Stimulated activated CD8-positive, alpha-beta memory T cell treated with anti-CD3 and anti-CD28 coated beads, Interleukin-15, amount 100 ng/mL, for 1 hour (primary cell): ENCODE results near the gene FIGNL2.
"Not testable (repeated sequence)": the region's sequence is repeated elsewhere in the genome, so short reads cannot be mapped to it uniquely, and the experiment has no call there.

Experiments used
- DNase-seq: peaks from one replicate; pipeline ENCODE4 v3.0.0-alpha.2; 2020; ENCODE audit warnings: low read depth

Gene FIGNL2

DNA sequence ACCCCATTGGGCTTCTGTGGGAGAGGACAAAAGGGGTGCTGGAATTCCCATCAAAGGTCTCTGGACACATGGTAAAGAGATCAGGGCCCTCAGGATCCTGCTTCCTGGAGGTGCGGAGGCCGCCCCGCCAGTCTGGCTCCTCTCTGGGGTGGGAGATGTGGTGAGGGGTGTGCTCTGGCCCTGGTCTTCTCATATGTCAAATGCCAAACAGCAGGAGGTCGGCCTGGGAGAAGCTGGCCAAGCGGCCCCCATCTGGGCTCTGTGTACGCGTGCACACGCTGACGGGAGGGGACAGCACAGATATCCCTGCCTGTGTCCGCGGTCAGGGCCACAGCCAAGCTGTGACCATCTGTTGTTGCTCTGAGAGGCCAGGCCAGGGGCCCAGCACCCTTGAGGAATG, 14.1 kb downstream of the FIGNL2 start:
- no peak for DNase-seq

DNA sequence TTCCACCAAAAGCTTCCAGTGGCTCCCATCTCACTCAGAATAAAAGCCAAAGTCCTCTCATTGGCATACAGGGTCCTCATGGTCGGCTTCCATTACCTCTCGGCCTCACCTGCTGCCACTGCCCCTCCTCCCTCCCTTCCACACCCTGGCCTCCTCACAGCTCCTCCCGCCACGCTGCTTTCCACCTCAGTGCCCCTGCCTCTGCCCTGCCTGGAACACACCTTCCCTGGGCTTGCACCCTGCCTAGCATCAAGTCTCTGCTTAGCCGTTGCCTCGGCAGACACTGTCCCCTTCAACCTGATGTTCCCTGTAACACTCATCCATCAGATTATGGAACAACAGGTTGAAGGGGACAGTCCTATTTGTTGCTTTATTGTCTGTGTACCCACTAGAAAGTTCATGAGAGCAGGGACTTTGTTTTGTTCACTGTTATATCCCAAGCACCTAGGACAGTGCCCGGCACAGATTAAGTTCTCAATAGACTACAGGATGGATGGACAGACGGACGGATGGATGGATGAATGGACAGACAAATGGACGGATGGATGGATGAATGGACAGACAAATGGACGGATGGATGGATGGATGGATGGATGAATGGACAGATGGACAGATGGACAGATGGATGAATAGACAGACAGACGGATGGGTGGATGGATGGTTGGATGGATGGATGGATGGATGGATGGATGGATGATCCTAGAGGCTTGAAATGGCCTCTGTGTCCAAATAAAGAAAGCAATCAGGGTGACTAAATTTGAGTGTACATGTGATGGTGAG, 14.9 kb downstream of the FIGNL2 start:
- no peak for DNase-seq

DNA sequence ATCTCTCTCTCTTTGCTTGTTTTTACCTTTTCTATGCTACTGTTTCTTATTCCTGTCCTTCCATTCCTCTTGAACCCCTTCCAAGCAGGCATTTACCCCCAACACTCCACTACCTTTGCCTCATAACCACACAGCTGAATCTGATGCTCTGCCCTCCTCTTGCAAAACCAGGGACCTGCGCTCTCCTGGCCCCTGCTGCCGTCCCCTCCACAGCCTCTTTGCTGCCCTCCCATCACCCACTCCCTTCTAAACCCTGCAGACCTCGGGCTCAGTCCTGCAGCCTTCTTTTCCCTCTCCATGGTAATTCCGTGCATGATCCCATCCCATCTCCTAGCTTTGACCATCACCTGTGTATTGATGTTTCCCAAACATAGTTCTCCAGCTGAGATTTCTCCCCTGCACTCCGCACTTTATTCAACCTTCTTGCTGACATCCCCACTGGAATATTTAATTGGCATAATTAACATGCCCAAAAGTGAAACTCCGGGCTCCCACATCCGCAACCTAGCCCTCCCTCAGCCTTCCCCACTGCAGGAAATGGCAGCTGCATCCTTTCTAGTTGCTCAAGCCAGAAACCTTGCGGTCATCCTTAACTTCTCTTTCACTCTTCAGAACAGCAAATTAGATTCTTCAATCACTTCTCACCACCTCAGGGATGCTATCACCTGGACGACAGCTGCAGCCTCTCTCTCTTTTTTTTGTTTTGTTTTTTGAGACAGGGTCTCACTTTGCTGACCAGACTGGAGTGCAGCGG, 16.0 kb downstream of the FIGNL2 start:
- no peak for DNase-seq

DNA sequence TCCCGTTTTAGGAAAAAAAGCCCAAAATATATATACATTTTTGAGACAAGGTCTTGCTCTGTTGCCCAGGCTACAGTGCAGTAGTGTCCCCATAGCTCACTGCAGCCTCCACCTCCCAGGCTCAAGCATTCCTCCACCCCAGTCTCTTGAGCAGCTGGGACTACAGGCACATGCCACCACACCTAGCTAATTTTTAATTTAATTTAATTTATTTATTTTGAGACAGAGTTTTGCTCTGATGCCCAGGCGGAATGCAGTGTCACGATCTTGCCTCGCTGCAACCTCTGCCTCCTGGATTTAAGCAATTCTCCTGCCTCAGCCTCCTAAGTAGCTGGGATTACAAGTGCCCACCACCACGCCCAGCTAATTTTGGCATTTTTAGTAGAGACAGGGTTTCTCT, 16.7 kb downstream of the FIGNL2 start:
- DNase-seq, result not testable (repeated sequence)

GRCh38 chr12:51829641-51830040, 18.9 kb downstream of the FIGNL2 start:
- DNase-seq, result no peak

DNA sequence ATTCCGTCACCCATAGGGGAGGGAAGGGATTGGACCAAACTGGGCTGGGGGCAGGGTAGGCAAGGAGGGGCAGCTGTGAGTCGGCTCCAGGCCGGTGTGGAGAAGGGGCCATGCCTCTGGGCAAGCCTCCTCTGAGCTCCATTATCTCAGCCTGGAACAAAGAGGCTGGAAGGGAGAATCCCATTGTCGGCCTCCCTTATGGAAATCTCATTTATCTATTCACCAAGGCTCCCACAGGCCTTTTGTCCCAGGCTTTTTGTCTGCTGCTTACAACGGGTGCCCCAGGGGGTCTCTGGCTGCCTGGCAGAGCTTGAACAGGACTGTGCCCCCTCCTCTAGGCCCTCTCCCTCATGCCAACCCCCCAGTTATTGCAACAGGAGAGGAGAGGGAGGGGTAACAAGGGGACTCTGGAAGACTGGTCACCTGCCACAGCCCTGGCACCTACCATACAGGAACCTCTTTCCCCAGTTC, 19.5 kb downstream of the FIGNL2 start:
- no peak for DNase-seq

- DNase-seq, result no peak
Measured at GRCh38 chr12:51827925-51828818, 20.3 kb downstream of the FIGNL2 start.

GRCh38 chr12:51826881-51827280, 21.6 kb downstream of the FIGNL2 start:
- DNase-seq, result no peak

GRCh38 chr12:51825216-51825615, 23.3 kb downstream of the FIGNL2 start:
- DNase-seq, result no peak

- DNase-seq, result no peak
Measured at GRCh38 chr12:51823875-51824565, 24.5 kb downstream of the FIGNL2 start.

- no peak for DNase-seq
Measured at GRCh38 chr12:51822956-51823355, 25.6 kb downstream of the FIGNL2 start.

- no peak for DNase-seq
Measured at GRCh38 chr12:51822261-51822616, 26.3 kb downstream of the FIGNL2 start.

DNA sequence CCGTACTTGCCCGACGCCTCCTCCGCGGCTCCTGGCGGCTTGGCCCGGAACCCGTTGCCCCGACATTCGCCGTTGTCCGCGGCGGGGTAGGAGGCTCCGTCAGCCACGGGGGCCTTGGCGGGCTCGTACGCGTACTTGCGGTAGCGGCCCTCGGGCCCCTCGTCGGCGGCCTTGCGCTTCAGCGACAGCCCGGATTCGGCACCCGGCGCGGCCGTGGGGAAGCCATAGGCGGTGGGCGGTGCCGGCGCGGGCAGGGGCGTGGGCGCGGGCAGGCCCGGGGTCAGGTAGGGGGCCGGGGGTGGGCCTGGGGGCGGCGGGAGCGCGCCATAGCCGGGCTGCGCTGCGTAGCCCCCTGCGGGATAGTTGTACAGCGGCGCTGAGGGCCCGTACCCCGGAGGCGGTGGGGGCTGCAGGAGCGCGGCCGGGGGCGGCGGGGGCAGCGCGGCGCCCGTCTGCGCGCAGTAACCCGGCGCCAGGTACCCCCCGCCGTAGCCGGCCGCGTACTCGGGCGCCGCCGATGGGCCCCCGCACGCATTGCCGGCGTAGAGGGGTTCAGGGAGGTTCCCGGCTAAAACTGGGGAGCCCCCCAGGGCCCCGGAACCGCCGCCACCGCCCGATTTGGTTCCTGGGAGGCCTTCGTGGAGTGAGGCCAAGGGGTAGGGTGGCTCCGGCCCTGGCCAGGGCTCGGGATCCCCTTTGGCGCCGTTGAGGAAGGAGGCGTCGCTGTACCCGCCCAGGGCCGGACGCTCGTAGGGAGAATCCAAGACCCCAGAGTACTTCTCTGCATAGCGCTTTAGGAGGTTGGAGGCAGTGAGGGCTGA, 26.9 kb downstream of the FIGNL2 start:
- no peak for DNase-seq

DNA sequence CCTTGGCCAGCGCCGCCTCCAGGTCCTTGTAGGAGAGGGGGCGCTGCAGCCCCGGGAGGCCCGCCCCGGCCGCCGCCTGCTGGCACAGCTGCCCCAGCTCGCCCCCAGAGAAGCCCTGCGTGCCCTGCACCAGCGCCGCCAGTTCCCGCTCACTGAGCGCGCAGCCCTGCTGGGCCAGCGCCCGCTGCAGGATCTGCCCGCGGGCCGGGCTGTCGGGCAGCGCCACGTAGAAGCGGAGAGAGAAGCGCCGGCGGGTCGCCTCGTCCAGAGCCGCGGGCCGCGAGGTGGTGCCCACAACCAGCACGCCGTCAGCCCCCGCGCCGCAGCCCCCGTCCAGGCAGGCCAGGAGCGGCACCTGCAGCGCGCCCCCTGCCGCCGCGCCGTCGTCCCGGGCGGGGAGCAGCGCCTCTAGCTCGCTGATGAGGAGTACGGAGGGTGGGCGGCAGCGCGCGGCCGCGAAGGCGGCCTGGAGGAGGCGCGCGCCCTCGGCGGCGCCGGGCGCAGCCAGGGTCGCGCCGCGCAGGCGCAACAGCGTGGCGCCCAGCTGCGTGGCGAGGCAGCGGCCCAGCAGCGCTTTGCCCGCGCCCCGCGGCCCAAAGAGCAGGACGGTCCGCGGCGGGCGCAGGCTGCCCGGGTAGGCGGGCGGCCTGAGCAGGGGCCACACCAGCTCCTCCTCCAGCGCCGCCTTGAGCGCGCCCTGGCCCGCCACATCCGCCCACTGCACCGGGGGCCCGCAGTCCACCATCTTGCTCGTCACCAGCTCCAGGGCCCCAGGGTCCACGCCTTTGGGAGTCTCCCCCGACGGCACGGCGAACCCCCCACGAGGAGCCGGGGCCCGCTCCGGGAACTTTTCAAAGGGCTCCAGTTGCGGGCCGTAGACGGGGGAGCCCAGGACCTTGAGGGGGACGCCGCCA, 27.7 kb downstream of the FIGNL2 start:
- peak; percentile 52 for DNase-seq

DNA sequence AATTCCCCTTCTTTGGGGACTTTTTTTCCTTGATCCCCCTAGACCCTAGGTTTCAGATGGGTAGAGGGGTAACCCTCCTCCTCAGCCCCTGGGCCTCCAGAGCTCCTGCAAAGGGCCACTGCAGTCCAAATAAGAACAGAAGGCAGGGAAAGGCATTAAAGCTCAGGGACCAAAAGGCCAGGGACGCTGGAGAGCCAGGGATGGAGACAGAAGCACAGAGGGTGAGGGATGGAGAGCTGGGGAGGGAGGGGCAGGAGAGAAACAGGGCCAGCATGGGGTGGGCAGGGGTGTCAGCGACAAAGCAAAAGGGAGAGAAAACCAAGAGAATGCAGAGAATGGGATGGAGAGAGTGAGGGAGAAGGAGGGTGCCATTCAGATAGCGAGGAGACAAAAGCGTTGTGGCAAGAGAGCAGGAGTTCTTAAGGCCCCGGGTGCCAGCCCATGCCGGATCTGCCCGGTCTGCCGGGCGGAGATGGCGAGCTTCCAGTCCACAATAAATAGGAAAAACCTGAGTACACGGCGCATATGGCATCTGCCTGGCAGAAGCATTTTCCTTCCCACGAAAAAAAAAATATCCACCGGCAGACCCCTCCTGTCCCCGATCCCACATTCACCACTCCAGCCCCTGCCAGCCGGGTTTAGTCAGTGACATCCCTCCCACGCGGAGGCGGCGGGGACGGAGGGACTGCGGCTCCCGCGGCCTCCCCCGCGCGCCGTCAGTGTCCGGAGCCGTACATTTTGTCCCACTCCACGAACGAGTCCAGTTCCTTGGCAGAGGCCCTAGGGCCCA, 28.6 kb downstream of the FIGNL2 start:
- no peak for DNase-seq

- no peak for DNase-seq
Measured at GRCh38 chr12:51818566-51819300, 29.8 kb downstream of the FIGNL2 start.

DNA sequence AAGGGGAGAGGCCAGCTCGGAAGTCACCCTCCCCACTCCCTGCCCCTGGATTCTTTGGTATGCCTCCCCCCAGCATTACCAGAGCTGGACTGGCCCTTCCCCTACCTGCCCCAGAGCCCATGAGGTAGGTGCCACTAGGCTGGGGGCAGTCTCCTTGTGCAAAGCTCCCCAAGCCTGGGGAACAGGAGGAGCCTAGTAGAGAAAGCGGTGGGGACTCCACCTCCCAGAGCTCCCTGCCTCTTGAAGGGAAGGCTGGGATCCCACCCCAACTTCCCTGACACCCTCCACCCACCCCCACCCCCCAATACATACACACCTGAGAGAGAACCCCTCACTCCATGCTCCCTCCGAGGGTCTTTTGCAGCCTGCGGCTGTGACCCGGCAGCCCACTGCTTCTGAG, 30.4 kb downstream of the FIGNL2 start:
- no peak for DNase-seq
